ENCODE measurements around the gene KIF21A.

The KIF21A gene

DNA sequence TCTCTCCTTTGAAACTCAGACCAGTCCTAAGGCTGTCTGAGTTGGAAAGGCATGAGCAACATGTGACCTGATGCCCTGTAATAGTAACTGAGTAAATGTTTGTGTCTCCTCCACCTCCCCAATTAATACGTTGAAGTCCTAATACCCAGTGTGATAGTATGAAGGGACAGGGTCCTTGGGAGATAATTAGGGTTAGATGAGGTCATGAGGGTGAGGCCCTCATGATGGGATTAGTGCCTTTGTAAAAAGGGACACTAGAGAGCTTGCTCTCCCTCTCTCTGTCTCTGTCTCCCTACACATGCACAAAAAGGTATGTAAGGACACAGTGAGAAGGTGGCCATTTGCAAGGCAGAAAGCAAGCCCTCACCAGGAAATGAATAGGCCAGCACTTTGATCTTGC lies 18.1 kb upstream of the KIF21A start:
- Histone ChIP-seq H3K4me3 (ENCODE audit: low read depth, low read length) (no peak overlapping the region), H3K9ac (no peak overlapping the region), H3K4me2 (ENCODE audit: low read length) (no peak overlapping the region), H3K27ac (no peak overlapping the region), H2AFZ (no peak overlapping the region), H3K79me2 (no peaks in the 10 kb centered on the region), H3K27me3 (ENCODE audit: control insufficient read depth, insufficient read depth, low read length) (no peaks in the 10 kb centered on the region), H3K36me3 (ENCODE audit: control insufficient read depth, insufficient read depth, low read length) (no peaks in the 10 kb centered on the region), H3K9me3 (ENCODE audit: control insufficient read depth, low read length) (no peaks in the 10 kb centered on the region), H3K4me1 (no peaks in the 10 kb centered on the region)
- TF ChIP-seq, protein P1, sequence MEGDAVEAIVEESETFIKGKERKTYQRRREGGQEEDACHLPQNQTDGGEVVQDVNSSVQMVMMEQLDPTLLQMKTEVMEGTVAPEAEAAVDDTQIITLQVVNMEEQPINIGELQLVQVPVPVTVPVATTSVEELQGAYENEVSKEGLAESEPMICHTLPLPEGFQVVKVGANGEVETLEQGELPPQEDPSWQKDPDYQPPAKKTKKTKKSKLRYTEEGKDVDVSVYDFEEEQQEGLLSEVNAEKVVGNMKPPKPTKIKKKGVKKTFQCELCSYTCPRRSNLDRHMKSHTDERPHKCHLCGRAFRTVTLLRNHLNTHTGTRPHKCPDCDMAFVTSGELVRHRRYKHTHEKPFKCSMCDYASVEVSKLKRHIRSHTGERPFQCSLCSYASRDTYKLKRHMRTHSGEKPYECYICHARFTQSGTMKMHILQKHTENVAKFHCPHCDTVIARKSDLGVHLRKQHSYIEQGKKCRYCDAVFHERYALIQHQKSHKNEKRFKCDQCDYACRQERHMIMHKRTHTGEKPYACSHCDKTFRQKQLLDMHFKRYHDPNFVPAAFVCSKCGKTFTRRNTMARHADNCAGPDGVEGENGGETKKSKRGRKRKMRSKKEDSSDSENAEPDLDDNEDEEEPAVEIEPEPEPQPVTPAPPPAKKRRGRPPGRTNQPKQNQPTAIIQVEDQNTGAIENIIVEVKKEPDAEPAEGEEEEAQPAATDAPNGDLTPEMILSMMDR (IDR thresholded peaks at IDR 0.05) = no peak

DNA sequence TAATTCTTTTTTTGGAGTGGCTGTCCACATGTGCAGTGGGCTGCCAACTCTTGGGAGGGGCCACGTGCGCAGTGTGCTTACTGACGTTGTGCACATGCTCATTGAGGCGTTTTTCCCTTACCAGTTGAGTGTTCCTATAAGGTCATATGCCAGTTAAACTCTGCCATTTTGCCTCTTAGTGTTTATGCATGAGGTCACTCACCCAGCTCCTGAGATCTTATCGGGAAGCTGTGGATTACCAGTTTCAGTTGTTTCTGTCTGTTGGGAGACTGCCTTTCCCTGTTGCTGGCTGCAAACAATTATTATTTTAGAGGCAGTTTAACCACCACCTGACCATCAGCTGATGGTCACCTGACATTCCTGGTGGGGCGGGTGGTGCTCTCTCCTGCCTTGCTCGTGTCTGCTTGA lies 16.1 kb upstream of the KIF21A start:
- Histone ChIP-seq H2AFZ (no peak overlapping the region), H3K27ac (no peak overlapping the region), H3K36me3 (ENCODE audit: control insufficient read depth, insufficient read depth, low read length) (no peaks in the 10 kb centered on the region), H3K9me3 (ENCODE audit: control insufficient read depth, low read length) (no peaks in the 10 kb centered on the region), H3K27me3 (ENCODE audit: control insufficient read depth, insufficient read depth, low read length) (no peaks in the 10 kb centered on the region), H3K4me2 (ENCODE audit: low read length) (no peak overlapping the region), H3K4me3 (ENCODE audit: low read depth, low read length) (no peak overlapping the region), H3K9ac (no peak overlapping the region), H3K79me2 (no peaks in the 10 kb centered on the region), H3K4me1 (no peaks in the 10 kb centered on the region)
- TF ChIP-seq, protein P1 (IDR thresholded peaks at IDR 0.05) = no peak

DNA sequence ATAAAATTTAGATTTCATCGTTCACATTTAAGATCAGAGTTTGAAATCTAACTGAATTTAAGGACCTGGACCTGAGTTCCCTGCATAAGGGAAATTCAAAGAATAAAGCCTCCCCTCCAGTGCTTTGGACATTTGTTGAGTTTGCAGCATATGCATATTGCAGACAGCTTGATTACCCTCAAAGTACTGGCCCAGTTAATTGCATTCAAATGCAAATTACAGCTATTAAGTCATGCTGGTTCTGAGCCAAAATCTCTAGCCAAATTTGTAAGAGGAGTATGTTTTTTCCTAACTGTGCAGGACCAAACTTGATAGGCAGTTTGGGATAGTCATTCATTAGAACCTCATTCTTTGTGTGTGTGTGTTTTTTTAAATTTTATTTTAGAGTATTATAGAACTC lies 9.1 kb upstream of the KIF21A start:
- no peak overlapping the region for H2AFZ ChIP-seq

DNA sequence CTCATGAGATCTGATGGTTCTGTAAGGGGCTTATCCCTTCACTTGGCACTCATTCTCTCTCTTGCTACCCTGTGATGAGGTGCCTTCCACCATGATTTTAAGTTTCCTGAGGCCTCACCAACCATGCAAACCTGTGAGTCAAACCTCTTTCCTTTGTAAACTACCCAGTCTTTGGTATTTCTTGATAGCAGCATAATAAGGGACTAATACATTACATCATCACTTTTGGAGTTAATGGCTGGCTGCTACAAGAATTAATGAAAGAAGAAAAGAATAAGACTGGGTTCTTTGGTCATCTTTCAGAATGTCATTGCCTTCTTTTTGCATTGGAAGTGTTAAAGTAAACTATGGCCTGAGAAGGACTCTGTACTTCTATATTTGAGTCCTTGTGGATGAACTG lies 5.1 kb upstream of the KIF21A start:
- Histone ChIP-seq H3K9ac (no peak overlapping the region), H2AFZ (no peak overlapping the region), H3K9me3 (ENCODE audit: control insufficient read depth, low read length) (no peaks in the 10 kb centered on the region), H3K36me3 (ENCODE audit: control insufficient read depth, insufficient read depth, low read length) (no peaks in the 10 kb centered on the region), H3K27me3 (ENCODE audit: control insufficient read depth, insufficient read depth, low read length) (no peaks in the 10 kb centered on the region), H3K4me1 (no peaks in the 10 kb centered on the region), H3K4me3 (ENCODE audit: low read depth, low read length) (no peak overlapping the region), H3K4me2 (ENCODE audit: low read length) (no peak overlapping the region), H3K79me2 (no peaks in the 10 kb centered on the region), H3K27ac (no peak overlapping the region)
- TF ChIP-seq, protein P1 (IDR thresholded peaks at IDR 0.05) = no peak

More for the DNA sequence above, 9.1 kb upstream of the KIF21A start:
- H3K9me3 ChIP-seq (ENCODE audit: control insufficient read depth, low read length) = no peaks in the 10 kb centered on the region
- H3K79me2 ChIP-seq = no peaks in the 10 kb centered on the region
- no peaks in the 10 kb centered on the region for H3K4me1 ChIP-seq
- no peak overlapping the region for H3K27ac ChIP-seq
- TF ChIP-seq, protein P1 (IDR thresholded peaks at IDR 0.05) = no peak
- no peak overlapping the region for H3K4me3 ChIP-seq (ENCODE audit: low read depth, low read length)
- H3K36me3 ChIP-seq (ENCODE audit: control insufficient read depth, insufficient read depth, low read length) = no peaks in the 10 kb centered on the region
- H3K27me3 ChIP-seq (ENCODE audit: control insufficient read depth, insufficient read depth, low read length) = no peaks in the 10 kb centered on the region
- no peak overlapping the region for H3K9ac ChIP-seq
- no peak overlapping the region for H3K4me2 ChIP-seq (ENCODE audit: low read length)

DNA sequence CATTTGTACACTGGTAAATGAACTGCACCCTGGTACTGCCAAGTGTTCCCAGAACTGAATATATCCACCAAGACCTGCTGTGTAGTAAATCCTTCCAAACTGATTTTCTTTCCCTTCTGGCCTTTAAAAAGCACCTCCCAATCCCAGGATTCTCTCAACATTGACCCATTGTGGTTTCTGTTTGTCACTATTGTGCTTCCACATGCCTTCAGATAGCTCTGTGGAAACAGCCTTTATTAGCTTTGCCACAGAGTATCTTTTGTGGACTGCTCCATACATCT lies 949 bp upstream of the KIF21A start:
- H3K79me2 ChIP-seq = no peaks in the 10 kb centered on the region
- no peaks in the 10 kb centered on the region for H3K36me3 ChIP-seq (ENCODE audit: control insufficient read depth, insufficient read depth, low read length)
- H3K27ac ChIP-seq = peak overlapping the region; percentile 81
- H3K4me2 ChIP-seq (ENCODE audit: low read length) = peak overlapping the region; percentile 83
- peak overlapping the region; percentile 93 for H2AFZ ChIP-seq
- H3K9ac ChIP-seq = no peak overlapping the region
- H3K4me1 ChIP-seq = no peaks in the 10 kb centered on the region
- no peaks in the 10 kb centered on the region for H3K27me3 ChIP-seq (ENCODE audit: control insufficient read depth, insufficient read depth, low read length)
- no peaks in the 10 kb centered on the region for H3K9me3 ChIP-seq (ENCODE audit: control insufficient read depth, low read length)
- peak overlapping the region; percentile 64 for H3K4me3 ChIP-seq (ENCODE audit: low read depth, low read length)
- TF ChIP-seq, protein P1 (IDR thresholded peaks at IDR 0.05) = no peak

Measured in parathyroid adenoma (tissue), 2 donors.